Muscle layer of duodenum (tissue), 2 donors: ENCODE results near the gene FEZ2.
"Not testable (repeated sequence)": the region's sequence is repeated elsewhere in the genome, so short reads cannot be mapped to it uniquely, and the experiment has no call there.

Experiments used
- H3K27ac ChIP-seq: one replicate; pipeline ENCODE4 v1.7.0; 2013; ENCODE audit warnings: mild to moderate bottlenecking, low read length
- H3K27me3 ChIP-seq: one replicate; pipeline ENCODE4 v1.7.0; 2013; ENCODE audit warnings: low read depth, mild to moderate bottlenecking, control low read depth, low read length
- H3K36me3 ChIP-seq, 2 donors: one replicate each; pipeline ENCODE4 v1.7.0; 2013; ENCODE audit warnings: low read length in 2 of 2, control low read depth in 1 of 2, mild to moderate bottlenecking in 1 of 2; ENCODE audit not compliant: insufficient read depth in 2 of 2, control insufficient read depth in 1 of 2
- H3K4me1 ChIP-seq, 2 donors: one replicate each; pipeline ENCODE4 v1.7.0; 2013; ENCODE audit warnings: low read length in 2 of 2, mild to moderate bottlenecking in 2 of 2, control low read depth in 1 of 2, moderate library complexity in 1 of 2; ENCODE audit not compliant: insufficient read depth in 2 of 2, control insufficient read depth in 1 of 2
- H3K4me3 ChIP-seq, 2 donors: one replicate each; pipeline ENCODE4 v1.7.0; 2013; ENCODE audit warnings: low read length in 2 of 2, low read depth in 1 of 2, mild to moderate bottlenecking in 1 of 2
- H3K9me3 ChIP-seq, 2 donors: one replicate each; pipeline ENCODE4 v1.7.0; 2013; ENCODE audit warnings: low read length in 2 of 2, control low read depth in 1 of 2, mild to moderate bottlenecking in 1 of 2; ENCODE audit not compliant: control insufficient read depth in 1 of 2
- donor health status: healthy.

The FEZ2 gene

GRCh38 chr2:36611316-36611990 lies 13.5 kb upstream of the FEZ2 start:
- no peaks in the 10 kb centered on the region for H3K36me3 ChIP-seq
- H3K4me1 ChIP-seq = peaks cover 0 to under 1% of the 10 kb centered on the region in 2 donors
- no peaks in the 10 kb centered on the region for H3K27me3 ChIP-seq
- no peaks in the 10 kb centered on the region for H3K9me3 ChIP-seq
- H3K4me3 ChIP-seq = no peak overlapping the region
- no peak overlapping the region for H3K27ac ChIP-seq

- H3K4me3 ChIP-seq = no peak overlapping the region
- no peaks in the 10 kb centered on the region for H3K9me3 ChIP-seq
- no peaks in the 10 kb centered on the region for H3K27me3 ChIP-seq
- H3K27ac ChIP-seq = no peak overlapping the region
- H3K36me3 ChIP-seq = no peaks in the 10 kb centered on the region
- H3K4me1 ChIP-seq = peaks cover 0 to 4% of the 10 kb centered on the region in 2 donors
Observed at GRCh38 chr2:36609507-36609906, 11.5 kb upstream of the FEZ2 start.

GRCh38 chr2:36607947-36608346 lies 10.0 kb upstream of the FEZ2 start:
- Histone ChIP-seq H3K4me1 (peaks cover 0 to 4% of the 10 kb centered on the region in 2 donors), H3K27ac (no peak overlapping the region), H3K9me3 (no peaks in the 10 kb centered on the region), H3K36me3 (no peaks in the 10 kb centered on the region), H3K4me3 (no peak overlapping the region), H3K27me3 (no peaks in the 10 kb centered on the region)

GRCh38 chr2:36606925-36607324 lies 9.0 kb upstream of the FEZ2 start:
- H3K27me3 ChIP-seq = no peaks in the 10 kb centered on the region
- no peaks in the 10 kb centered on the region for H3K9me3 ChIP-seq
- H3K4me3 ChIP-seq = no peak overlapping the region
- H3K36me3 ChIP-seq = no peaks in the 10 kb centered on the region
- H3K27ac ChIP-seq = no peak overlapping the region
- H3K4me1 ChIP-seq = peaks cover 0 to 4% of the 10 kb centered on the region in 2 donors

GRCh38 chr2:36605273-36605672 lies 7.3 kb upstream of the FEZ2 start:
- Histone ChIP-seq H3K27me3 (no peaks in the 10 kb centered on the region), H3K4me3 (no peak overlapping the region), H3K4me1 (peaks cover 0 to 4% of the 10 kb centered on the region in 2 donors), H3K9me3 (no peaks in the 10 kb centered on the region), H3K27ac (no peak overlapping the region), H3K36me3 (no peaks in the 10 kb centered on the region)

- not testable (repeated sequence) for H3K27me3 ChIP-seq, H3K4me1 ChIP-seq, H3K36me3 ChIP-seq, H3K9me3 ChIP-seq, H3K4me3 ChIP-seq, H3K27ac ChIP-seq
Observed at GRCh38 chr2:36603629-36604028, 5.7 kb upstream of the FEZ2 start.

GRCh38 chr2:36597003-36597531 lies 901 bp downstream of the FEZ2 start:
- H3K36me3 ChIP-seq = no peaks in the 10 kb centered on the region
- peak overlapping the region; percentile 77 to 89 for H3K4me3 ChIP-seq
- peak overlapping the region; percentile 53 for H3K27ac ChIP-seq
- no peaks in the 10 kb centered on the region for H3K9me3 ChIP-seq
- peaks cover 4 to 24% of the 10 kb centered on the region in 2 donors for H3K4me1 ChIP-seq
- H3K27me3 ChIP-seq = no peaks in the 10 kb centered on the region

GRCh38 chr2:36596397-36596796 lies 1.6 kb downstream of the FEZ2 start:
- peaks cover 4 to 24% of the 10 kb centered on the region in 2 donors for H3K4me1 ChIP-seq
- no peaks in the 10 kb centered on the region for H3K36me3 ChIP-seq
- no peak overlapping the region for H3K27ac ChIP-seq
- no peaks in the 10 kb centered on the region for H3K27me3 ChIP-seq
- H3K9me3 ChIP-seq = no peaks in the 10 kb centered on the region
- H3K4me3 ChIP-seq = peak overlapping the region; percentile 77 to 89

- Histone ChIP-seq H3K27me3 (no peaks in the 10 kb centered on the region), H3K9me3 (no peaks in the 10 kb centered on the region), H3K36me3 (peaks cover 0 to 6% of the 10 kb centered on the region in 2 donors), H3K4me3 (peak overlapping the region in 1 of 2 donors; percentile 17), H3K4me1 (peaks cover 6 to 35% of the 10 kb centered on the region in 2 donors), H3K27ac (no peak overlapping the region)
Observed at GRCh38 chr2:36594849-36595248, 3.1 kb downstream of the FEZ2 start.

- peaks cover 12 to 21% of the 10 kb centered on the region in 2 donors for H3K36me3 ChIP-seq
- no peaks in the 10 kb centered on the region for H3K27me3 ChIP-seq
- peaks cover 3 to 25% of the 10 kb centered on the region in 2 donors for H3K4me1 ChIP-seq
- no peaks in the 10 kb centered on the region for H3K9me3 ChIP-seq
- no peak overlapping the region for H3K27ac ChIP-seq
- no peak overlapping the region for H3K4me3 ChIP-seq
Observed at GRCh38 chr2:36589230-36589630, 8.7 kb downstream of the FEZ2 start.

- Histone ChIP-seq H3K4me3 (no peak overlapping the region), H3K27me3 (no peaks in the 10 kb centered on the region), H3K4me1 (peaks cover 3 to 25% of the 10 kb centered on the region in 2 donors), H3K9me3 (no peaks in the 10 kb centered on the region), H3K27ac (no peak overlapping the region), H3K36me3 (peaks cover 21 to 28% of the 10 kb centered on the region in 2 donors)
Observed at GRCh38 chr2:36587556-36587955, 10.4 kb downstream of the FEZ2 start.

- Histone ChIP-seq H3K36me3 (peaks cover 21 to 28% of the 10 kb centered on the region in 2 donors), H3K9me3 (no peaks in the 10 kb centered on the region), H3K4me1 (peaks cover 3 to 25% of the 10 kb centered on the region in 2 donors), H3K4me3 (no peak overlapping the region), H3K27me3 (no peaks in the 10 kb centered on the region), H3K27ac (no peak overlapping the region)
Observed at GRCh38 chr2:36587101-36587500, 10.9 kb downstream of the FEZ2 start.
